CD4-positive, alpha-beta T cell (primary cell): ENCODE data around the gene DENND2A. TPM values are rescaled to one million over a fixed set of nuclear protein-coding genes. Genes with fewer than 3 reads are reported as not detected.
A peak's percentile ranks its signal among the peaks of the same experiment; 100 is the strongest.
"Not testable (repeated sequence)": the region's sequence is repeated elsewhere in the genome, so short reads cannot be mapped to it uniquely, and the experiment has no call there.

ENCODE experiments used
- ATAC-seq: fragments of 200-7000 bp; cut with Tn5 transposase; one replicate; pipeline ENCODE4 v1.10.0; 2022; ENCODE audit warnings: mild to moderate bottlenecking; ENCODE audit not compliant: poor library complexity
- CTCF ChIA-PET: fragments of 350-600 bp; sonication (Branson Sonifier 250); formaldehyde crosslinking; loops from one replicate; lab custom pipeline; 2021; ENCODE audit warnings: antibody characterized with exemption, inconsistent platforms; lab: Charles Lee
- POLR2A ChIA-PET: fragments of 350-600 bp; sonication (Branson Sonifier 250); formaldehyde crosslinking; loops from one replicate; lab custom pipeline; 2021; ENCODE audit warnings: antibody characterized with exemption, inconsistent platforms; lab: Charles Lee
- DNase-seq, 14 experiments: peaks; one replicate each; pipeline ENCODE4 v3.0.0-alpha.2; 2013 to 2020; ENCODE audit warnings: mixed read lengths in 2 of 14
- H3K27ac ChIP-seq, 2 donors: one replicate each; pipeline versions ENCODE4 v1.5.1 to v1.7.0; 2013; ENCODE audit warnings: low read length in 2 of 2, low read depth in 1 of 2, mild to moderate bottlenecking in 1 of 2
- H3K27me3 ChIP-seq, 2 experiments: 1 replicate in 1 of 2; 2 replicates in 1 of 2; pipeline versions ENCODE4 v1.6.1 to v1.7.0; 2013; ENCODE audit warnings: low read length in 2 of 2, control low read depth in 1 of 2, mild to moderate bottlenecking in 1 of 2, moderate library complexity in 1 of 2; ENCODE audit not compliant: insufficient read depth in 2 of 2, control insufficient read depth in 1 of 2
- H3K36me3 ChIP-seq: one replicate; pipeline ENCODE4 v1.6.1; 2013; ENCODE audit warnings: low read length, control low read depth; ENCODE audit not compliant: insufficient read depth
- H3K4me1 ChIP-seq: one replicate; pipeline ENCODE4 v1.6.1; 2013; ENCODE audit warnings: low read length, control low read depth; ENCODE audit not compliant: insufficient read depth
- H3K4me3 ChIP-seq: one replicate; pipeline ENCODE4 v1.5.1; 2013; ENCODE audit warnings: mild to moderate bottlenecking, low read length, moderate library complexity
- H3K9me3 ChIP-seq, 2 experiments: 1 replicate in 1 of 2; 2 replicates in 1 of 2; pipeline versions ENCODE4 v1.6.1 to v1.7.0; 2013; ENCODE audit warnings: low read length in 2 of 2, mild to moderate bottlenecking in 2 of 2, control low read depth in 1 of 2, moderate library complexity in 1 of 2; ENCODE audit not compliant: control insufficient read depth in 1 of 2, insufficient read depth in 1 of 2
- H3K27ac Mint-ChIP-seq: one replicate; pipeline ENCODE4 v1.8.0; 2020; ENCODE audit warnings: mixed read lengths
- H3K27me3 Mint-ChIP-seq: one replicate; pipeline ENCODE4 v1.8.0; 2021; ENCODE audit warnings: mixed read lengths
- H3K36me3 Mint-ChIP-seq: one replicate; pipeline ENCODE4 v1.8.0; 2021; ENCODE audit warnings: low read depth, mixed read lengths
- H3K4me1 Mint-ChIP-seq: one replicate; pipeline ENCODE4 v1.8.0; 2021; ENCODE audit warnings: low read depth, mixed read lengths
- H3K4me3 Mint-ChIP-seq: one replicate; pipeline ENCODE4 v1.8.0; 2020; ENCODE audit warnings: mild to moderate bottlenecking, mixed read lengths
- H3K9me3 Mint-ChIP-seq: one replicate; pipeline ENCODE4 v1.8.0; 2020; ENCODE audit warnings: mixed read lengths
- CTCF ChIP-seq: fragments of 200-600 bp; IDR thresholded peaks from one replicate; pipeline ENCODE4 v1.8.0; 2022; ENCODE audit warnings: antibody characterized with exemption, mild to moderate bottlenecking
- intact Hi-C, 2 experiments: fragments of 100-400 bp; cut with DNase I in 1 of 2; cut with micrococcal nuclease in 1 of 2; formaldehyde crosslinking; loops; one replicate each; pipeline versions ENCODE4 v1.15.1 to v1.9.0; 2023 to 2025; cut with DNase I, micrococcal nuclease
- total RNA-seq, 174 experiments: library from RNA in 2 of 174; stranded (reverse) in 2 of 174; gene quantifications; one replicate each; pipeline ENCODE4 v1.2.3 and lab custom pipeline; 2021 to 2026

Gene DENND2A
- total RNA-seq, 2 experiments from 2014 or later: not detected

- peaks cover 11% of the 10 kb centered on the region for H3K4me1 Mint-ChIP-seq
- POLR2A ChIA-PET: no interaction called here
- intact Hi-C loops: loop anchor here in 1 of 2 experiments (10.0 kb wide), 1 partner anchor 365 kb away; the partner anchor contains the start of gene MRPS33
Measured at GRCh38 chr7:140649556-140650205, 9.1 kb upstream of the DENND2A start.

DNA sequence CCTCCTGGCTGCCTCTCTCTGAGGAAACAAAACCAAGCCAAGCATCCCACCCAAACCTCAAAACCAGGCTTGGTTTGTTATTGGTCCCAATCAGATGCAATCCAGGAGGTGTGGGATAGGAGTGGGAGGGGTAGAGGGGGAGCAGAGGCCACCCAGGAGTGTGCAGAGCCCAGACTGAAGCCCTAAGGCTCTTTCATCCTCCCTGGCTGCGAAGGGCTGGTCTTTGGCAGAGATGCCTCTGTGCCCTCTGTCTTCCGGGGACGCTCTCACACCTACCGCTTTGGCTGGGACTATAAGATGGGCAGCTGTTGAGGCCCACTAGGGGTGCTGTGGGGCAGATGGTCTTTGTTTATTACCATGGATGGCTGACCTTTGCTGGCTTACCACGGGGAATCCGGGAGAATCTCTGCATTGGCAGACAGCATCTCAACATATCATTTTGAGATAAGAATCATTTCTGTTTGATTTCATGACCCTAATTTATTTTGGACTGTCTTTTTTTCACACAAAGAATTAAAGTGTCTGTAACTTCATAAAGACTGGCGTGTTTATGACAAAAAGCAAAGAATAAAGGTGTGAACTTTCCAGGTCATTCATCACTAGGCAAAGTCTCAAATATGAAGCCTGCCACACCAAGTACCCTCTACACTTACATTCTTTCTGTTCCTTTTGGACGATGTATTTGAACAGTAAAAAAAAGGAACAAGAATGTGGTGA is 6.5 kb upstream of the DENND2A start:
- H3K27me3 ChIP-seq: peaks cover 6 to 10% of the 10 kb centered on the region in 2 experiments
- H3K9me3 Mint-ChIP-seq: no peaks in the 10 kb centered on the region
- no peaks in the 10 kb centered on the region for H3K36me3 ChIP-seq
- H3K27ac Mint-ChIP-seq: no peak overlapping the region
- no peak overlapping the region for H3K4me3 Mint-ChIP-seq
- ATAC-seq (peak; percentile 84), DNase-seq (peak in 7 of 14 experiments; percentile 13 to 65 (median 40))
- POLR2A ChIA-PET: no interaction called here
- no peaks in the 10 kb centered on the region for H3K9me3 ChIP-seq
- peaks cover 6% of the 10 kb centered on the region for H3K4me1 ChIP-seq
- peaks cover 6% of the 10 kb centered on the region for H3K4me1 Mint-ChIP-seq
- intact Hi-C loops: no loop called here
- TF ChIP-seq CTCF: peak; percentile 49
- H3K27me3 Mint-ChIP-seq: peaks cover 30% of the 10 kb centered on the region
- CTCF ChIA-PET: interaction anchor here (1.0 kb wide), 1 partner anchor 10 kb away, joined by 3 read pairs; no protein-coding TSS in a partner anchor
- no peaks in the 10 kb centered on the region for H3K36me3 Mint-ChIP-seq
- no peak overlapping the region for H3K27ac ChIP-seq
- no peak overlapping the region for H3K4me3 ChIP-seq

More at GRCh38 chr7:140649556-140650205, 9.1 kb upstream of the DENND2A start:
- no peaks in the 10 kb centered on the region for H3K9me3 Mint-ChIP-seq
- Histone ChIP-seq H3K27ac (no peak overlapping the region), H3K4me1 (peaks cover 11% of the 10 kb centered on the region), H3K4me3 (no peak overlapping the region), H3K27me3 (no peaks in the 10 kb centered on the region), H3K9me3 (no peaks in the 10 kb centered on the region), H3K36me3 (no peaks in the 10 kb centered on the region)
- CTCF ChIA-PET: no interaction called here
- H3K4me3 Mint-ChIP-seq: no peak overlapping the region
- TF ChIP-seq CTCF: no peak
- ATAC-seq: no peak
- H3K27me3 Mint-ChIP-seq: peaks cover 22% of the 10 kb centered on the region
- H3K36me3 Mint-ChIP-seq: no peaks in the 10 kb centered on the region
- no peak for DNase-seq
- no peak overlapping the region for H3K27ac Mint-ChIP-seq

- Mint-ChIP-seq H3K27ac (no peak overlapping the region), H3K27me3 (peaks cover 41% of the 10 kb centered on the region), H3K4me1 (peaks cover 6% of the 10 kb centered on the region), H3K36me3 (no peaks in the 10 kb centered on the region), H3K9me3 (no peaks in the 10 kb centered on the region), H3K4me3 (no peak overlapping the region)
- Histone ChIP-seq H3K9me3 (peaks cover 0 to 6% of the 10 kb centered on the region in 2 experiments), H3K27ac (no peak overlapping the region), H3K4me1 (peaks cover 14% of the 10 kb centered on the region), H3K36me3 (no peaks in the 10 kb centered on the region), H3K4me3 (no peak overlapping the region), H3K27me3 (peaks cover 18 to 21% of the 10 kb centered on the region in 2 experiments)
- POLR2A ChIA-PET: no interaction called here
- intact Hi-C loops: no loop called here
- CTCF ChIA-PET: no interaction called here
- DNase-seq: peak in 1 of 14 experiments; percentile 30
- no peak for ATAC-seq
- TF ChIP-seq CTCF: no peak
Measured at GRCh38 chr7:140645166-140645900, 4.7 kb upstream of the DENND2A start.

GRCh38 chr7:140644761-140645160 is 4.1 kb upstream of the DENND2A start:
- H3K4me1 ChIP-seq: peaks cover 19% of the 10 kb centered on the region
- H3K27ac ChIP-seq, H3K36me3 Mint-ChIP-seq, H3K9me3 ChIP-seq, H3K4me3 ChIP-seq, ATAC-seq, DNase-seq, H3K36me3 ChIP-seq, CTCF ChIA-PET, H3K4me3 Mint-ChIP-seq, POLR2A ChIA-PET, intact Hi-C loops, H3K27ac Mint-ChIP-seq, H3K9me3 Mint-ChIP-seq, H3K4me1 Mint-ChIP-seq: not testable (repeated sequence)
- peaks cover 23 to 25% of the 10 kb centered on the region in 2 experiments for H3K27me3 ChIP-seq
- H3K27me3 Mint-ChIP-seq: peaks cover 46% of the 10 kb centered on the region
